OCI-LY1 (cell line): Measurements from ENCODE around the gene NOTUM.

Experiments
- H2AFZ ChIP-seq: fragments of 200-600 bp; sonication (generic), shearing (Covaris generic); 2 replicates; pipeline ENCODE4 v1.6.0; 2014; ENCODE audit warnings: antibody characterized with exemption, mild to moderate bottlenecking, low read length
- H3F3A ChIP-seq: fragments of 200-600 bp; sonication (generic), shearing (Covaris generic); 2 replicates; pipeline ENCODE4 v1.6.0; 2014; ENCODE audit warnings: mild to moderate bottlenecking, antibody characterized with exemption, low read length, moderate library complexity; ENCODE audit not compliant: insufficient read depth
- H3K27ac ChIP-seq: fragments of 200-600 bp; sonication (generic); 2 replicates; pipeline ENCODE4 v1.5.1; 2014; ENCODE audit warnings: low read length, mixed run types, mild to moderate bottlenecking, low read depth; ENCODE audit not compliant: poor library complexity, severe bottlenecking
- H3K27me3 ChIP-seq: fragments of 200-600 bp; sonication (generic); 2 replicates; pipeline ENCODE4 v1.6.0; 2014; ENCODE audit warnings: antibody characterized with exemption, mild to moderate bottlenecking, low read length, moderate library complexity; ENCODE audit not compliant: insufficient read depth
- H3K36me3 ChIP-seq: fragments of 200-600 bp; sonication (generic); 2 replicates; pipeline ENCODE4 v1.6.1; 2014; ENCODE audit warnings: mild to moderate bottlenecking, antibody characterized with exemption, low read length, moderate library complexity, mixed read lengths; ENCODE audit not compliant: insufficient read depth
- H3K4me1 ChIP-seq: fragments of 200-600 bp; sonication (generic); 2 replicates; pipeline ENCODE4 v1.5.1; 2014; ENCODE audit warnings: mild to moderate bottlenecking, low read length, moderate library complexity; ENCODE audit not compliant: insufficient read depth, severe bottlenecking
- H3K4me2 ChIP-seq: fragments of 200-600 bp; sonication (generic), shearing (Covaris generic); 2 replicates; pipeline ENCODE4 v1.6.1; 2014; ENCODE audit warnings: low read length
- H3K4me3 ChIP-seq: fragments of 200-600 bp; sonication (generic); 2 replicates; pipeline ENCODE4 v1.5.1; 2014; ENCODE audit warnings: low read length, low read depth, mild to moderate bottlenecking, mixed read lengths; ENCODE audit not compliant: poor library complexity, severe bottlenecking
- H3K79me2 ChIP-seq: fragments of 200-600 bp; shearing (Covaris generic); 2 replicates; pipeline ENCODE4 v1.6.1; 2016; ENCODE audit warnings: mixed run types, low read length, mixed read lengths; ENCODE audit not compliant: insufficient read depth
- H3K9ac ChIP-seq: fragments of 200-600 bp; sonication (generic), shearing (Covaris generic); 2 replicates; pipeline ENCODE4 v1.6.1; 2014; ENCODE audit warnings: mild to moderate bottlenecking, low read length, mixed read lengths
- H3K9me2 ChIP-seq: fragments of 200-600 bp; sonication (generic), shearing (Covaris generic); 2 replicates; pipeline ENCODE4 v1.6.1; 2014; ENCODE audit warnings: low read depth, mild to moderate bottlenecking, low read length, mixed read lengths
- H3K9me3 ChIP-seq: fragments of 200-600 bp; shearing (Covaris generic); 2 replicates; pipeline ENCODE4 v1.6.1; 2014; ENCODE audit warnings: low read length, mixed read lengths
- H4K20me1 ChIP-seq: fragments of 200-600 bp; sonication (generic), shearing (Covaris generic); 2 replicates; pipeline ENCODE4 v1.6.0; 2016; ENCODE audit warnings: mild to moderate bottlenecking, low read length; ENCODE audit not compliant: insufficient read depth
- CTCF ChIP-seq: fragments of 200-600 bp; sonication (generic), shearing (Covaris generic); IDR thresholded peaks from 2 replicates; pipeline ENCODE4 v1.5.1; 2017; ENCODE audit warnings: mild to moderate bottlenecking, antibody characterized with exemption, low read length, moderate library complexity, mixed read lengths
- EZH2 ChIP-seq: fragments of 200-600 bp; sonication (generic), shearing (Covaris generic); IDR thresholded peaks from 2 replicates; pipeline ENCODE4 v1.8.0; 2017; ENCODE audit warnings: borderline replicate concordance, mixed run types, mild to moderate bottlenecking, antibody characterized with exemption, low read length, moderate library complexity, mixed read lengths

Gene NOTUM

GRCh38 chr17:81927152-81927652 lies 33.8 kb downstream of the NOTUM start:
- no peaks in the 10 kb centered on the region for H3K27me3 ChIP-seq
- H3K9me2 ChIP-seq, result no peaks in the 10 kb centered on the region
- H3F3A ChIP-seq, result no peaks in the 10 kb centered on the region
- H2AFZ ChIP-seq, result no peak overlapping the region
- H3K4me1 ChIP-seq, result peaks cover 36% of the 10 kb centered on the region
- H3K79me2 ChIP-seq, result peaks cover 24% of the 10 kb centered on the region
- H3K36me3 ChIP-seq, result peaks cover 5% of the 10 kb centered on the region; the same call in 1 of the 2 replicates
- no peaks in the 10 kb centered on the region for H3K9me3 ChIP-seq
- no peak for TF ChIP-seq CTCF
- TF ChIP-seq EZH2, result no peak
- peak overlapping the region; percentile 90 for H3K9ac ChIP-seq
- H4K20me1 ChIP-seq, result no peaks in the 10 kb centered on the region
- H3K4me3 ChIP-seq, result peak overlapping the region; percentile 86
- peak overlapping the region; percentile 79 for H3K4me2 ChIP-seq
- peak overlapping the region; percentile 74 for H3K27ac ChIP-seq

GRCh38 chr17:81926451-81927151 lies 34.4 kb downstream of the NOTUM start:
- H3K79me2 ChIP-seq, result peaks cover 24% of the 10 kb centered on the region
- H3K4me3 ChIP-seq, result peak overlapping the region; percentile 86
- TF ChIP-seq CTCF (no peak), EZH2 (no peak)
- peaks cover 9% of the 10 kb centered on the region; the same call in 1 of the 2 replicates for H3K36me3 ChIP-seq
- no peaks in the 10 kb centered on the region for H3K27me3 ChIP-seq
- no peaks in the 10 kb centered on the region for H3K9me3 ChIP-seq
- H3K4me2 ChIP-seq, result peak overlapping the region; percentile 79
- peak overlapping the region; percentile 74 for H3K27ac ChIP-seq
- peaks cover 36% of the 10 kb centered on the region for H3K4me1 ChIP-seq
- H3F3A ChIP-seq, result no peaks in the 10 kb centered on the region
- H4K20me1 ChIP-seq, result no peaks in the 10 kb centered on the region
- peak overlapping the region; percentile 90 for H3K9ac ChIP-seq
- H2AFZ ChIP-seq, result no peak overlapping the region
- H3K9me2 ChIP-seq, result no peaks in the 10 kb centered on the region

GRCh38 chr17:81925860-81926450 lies 35.0 kb downstream of the NOTUM start:
- H3K27ac ChIP-seq, result peak overlapping the region; percentile 74
- peak overlapping the region; percentile 90 for H3K9ac ChIP-seq
- H3K36me3 ChIP-seq, result peaks cover 14% of the 10 kb centered on the region; the same call in 1 of the 2 replicates
- no peaks in the 10 kb centered on the region for H3F3A ChIP-seq
- no peaks in the 10 kb centered on the region for H3K9me2 ChIP-seq
- H3K4me2 ChIP-seq, result peak overlapping the region; percentile 79
- H3K79me2 ChIP-seq, result peaks cover 24% of the 10 kb centered on the region
- no peaks in the 10 kb centered on the region for H3K27me3 ChIP-seq
- H4K20me1 ChIP-seq, result no peaks in the 10 kb centered on the region
- H3K4me1 ChIP-seq, result peaks cover 36% of the 10 kb centered on the region
- no peak overlapping the region for H2AFZ ChIP-seq
- no peaks in the 10 kb centered on the region for H3K9me3 ChIP-seq
- peak overlapping the region; percentile 86 for H3K4me3 ChIP-seq
- TF ChIP-seq EZH2, result no peak
- no peak for TF ChIP-seq CTCF
